G401 (cell line): ENCODE results near the gene CHRNA7. TPM values are rescaled to one million over a fixed set of nuclear protein-coding genes. Genes with fewer than 3 reads are reported as not detected.

Experiments
- DNase-seq: peaks from one replicate; pipeline ENCODE4 v3.0.0-alpha.2; 2015; ENCODE audit warnings: low spot score
- in situ Hi-C: cut with HindIII; loops from 2 replicates; pipeline ENCODE4 v1.10.0; 2016; ENCODE audit warnings: low sequenced_read_pairs, mixed read lengths
- total RNA-seq: library from RNA; depleted of rRNA; stranded (reverse); fragments of >200 nt; shearing (Covaris generic); gene quantifications from 2 replicates; pipeline ENCODE4 v1.2.3, GENCODE V29; 2014; rRNA removed

The CHRNA7 gene
- total RNA-seq: 0.20 and 1.3 TPM in 2 replicates

- in situ Hi-C loops: no loop called here
- peak; percentile 49 for DNase-seq
Measured at GRCh38 chr15:32029862-32030781, at the start of gene CHRNA7. CHRNA7 (plus strand) TSS chr15:32030515; CDS start chr15:32030595, 80 bp downstream.

- DNase-seq: no peak
- in situ Hi-C loops: no loop called here
Measured at GRCh38 chr15:31985607-31986006, 44.7 kb upstream of the CHRNA7 start.

GRCh38 chr15:31993062-31993461 is 37.3 kb upstream of the CHRNA7 start:
- DNase-seq: no peak
- in situ Hi-C loops: no loop called here

GRCh38 chr15:31997711-31998110 is 32.6 kb upstream of the CHRNA7 start:
- DNase-seq: no peak
- in situ Hi-C loops: no loop called here

- DNase-seq: no peak
- in situ Hi-C loops: no loop called here
Measured at GRCh38 chr15:32003558-32003957, 26.8 kb upstream of the CHRNA7 start.

- in situ Hi-C loops: no loop called here
- DNase-seq: no peak
Measured at GRCh38 chr15:32004249-32004648, 26.1 kb upstream of the CHRNA7 start.

- in situ Hi-C loops: no loop called here
- no peak for DNase-seq
Measured at GRCh38 chr15:32007355-32007960, 22.9 kb upstream of the CHRNA7 start.

- in situ Hi-C loops: no loop called here
- no peak for DNase-seq
Measured at GRCh38 chr15:32014953-32015352, 15.4 kb upstream of the CHRNA7 start.

- in situ Hi-C loops: no loop called here
- DNase-seq: no peak
Measured at GRCh38 chr15:32020156-32020555, 10.2 kb upstream of the CHRNA7 start.

- in situ Hi-C loops: no loop called here
- no peak for DNase-seq
Measured at GRCh38 chr15:32028921-32029320, 1.4 kb upstream of the CHRNA7 start.

- in situ Hi-C loops: no loop called here
- peak; percentile 52 for DNase-seq
Measured at GRCh38 chr15:32029409-32029861, 880 bp upstream of the CHRNA7 start.

GRCh38 chr15:32030795-32031194 is 480 bp downstream of the CHRNA7 start:
- DNase-seq: peak; percentile 19
- in situ Hi-C loops: no loop called here

GRCh38 chr15:32033186-32033890 is 3.0 kb downstream of the CHRNA7 start:
- no peak for DNase-seq

GRCh38 chr15:32034106-32034505 is 3.8 kb downstream of the CHRNA7 start:
- in situ Hi-C loops: no loop called here
- DNase-seq: no peak

More at GRCh38 chr15:32033186-32033890, 3.0 kb downstream of the CHRNA7 start:
- in situ Hi-C loops: no loop called here

GRCh38 chr15:32035285-32035684 is 5.0 kb downstream of the CHRNA7 start:
- no peak for DNase-seq
- in situ Hi-C loops: no loop called here

- in situ Hi-C loops: no loop called here
Measured at GRCh38 chr15:32036971-32037370, 6.7 kb downstream of the CHRNA7 start.

GRCh38 chr15:32041294-32041693 is 11.0 kb downstream of the CHRNA7 start:
- in situ Hi-C loops: no loop called here
- DNase-seq: no peak

More at GRCh38 chr15:32036971-32037370, 6.7 kb downstream of the CHRNA7 start:
- no peak for DNase-seq

- in situ Hi-C loops: no loop called here
- DNase-seq: peak; percentile 11
Measured at GRCh38 chr15:32042269-32042972, 12.1 kb downstream of the CHRNA7 start.

- DNase-seq: no peak
- in situ Hi-C loops: no loop called here
Measured at GRCh38 chr15:32053719-32054118, 23.4 kb downstream of the CHRNA7 start.
